Measurements from ENCODE around the gene NPM3. TPM values are rescaled to one million over a fixed set of nuclear protein-coding genes. Genes with fewer than 3 reads are reported as not detected.

Gene NPM3
- total RNA-seq, 1 donor from 2014 or later, result 54.7 TPM

- H3K27me3 Mint-ChIP-seq (ENCODE audit: unreplicated experiment), result peaks cover 3% of the 10 kb centered on the region
- no peak overlapping the region for H3K27ac Mint-ChIP-seq (ENCODE audit: unreplicated experiment)
- H3K4me1 Mint-ChIP-seq (ENCODE audit: unreplicated experiment), result peaks cover 5% of the 10 kb centered on the region
- no peak for TF ChIP-seq CTCF (IDR thresholded peaks at IDR 0.05; ENCODE audit: unreplicated experiment)
- DNase-seq (ENCODE audit: low spot score), result no peak
- no peaks in the 10 kb centered on the region for H3K9me3 Mint-ChIP-seq (ENCODE audit: unreplicated experiment)
- H3K36me3 Mint-ChIP-seq (ENCODE audit: low read depth, unreplicated experiment), result no peaks in the 10 kb centered on the region
- H3K4me3 Mint-ChIP-seq (ENCODE audit: unreplicated experiment), result no peak overlapping the region
Measured at GRCh38 chr10:101759309-101760247, 23.7 kb downstream of the NPM3 start.

- no peak for DNase-seq (ENCODE audit: low spot score)
- H3K4me3 Mint-ChIP-seq (ENCODE audit: unreplicated experiment), result no peak overlapping the region
- H3K27me3 Mint-ChIP-seq (ENCODE audit: unreplicated experiment), result peaks cover 3% of the 10 kb centered on the region
- TF ChIP-seq CTCF (IDR thresholded peaks at IDR 0.05; ENCODE audit: unreplicated experiment), result no peak
- H3K4me1 Mint-ChIP-seq (ENCODE audit: unreplicated experiment), result peaks cover 5% of the 10 kb centered on the region
- H3K9me3 Mint-ChIP-seq (ENCODE audit: unreplicated experiment), result no peaks in the 10 kb centered on the region
- no peak overlapping the region for H3K27ac Mint-ChIP-seq (ENCODE audit: unreplicated experiment)
- H3K36me3 Mint-ChIP-seq (ENCODE audit: low read depth, unreplicated experiment), result no peaks in the 10 kb centered on the region
Measured at GRCh38 chr10:101758858-101759257, 24.4 kb downstream of the NPM3 start.

GRCh38 chr10:101752241-101752640 lies 31.0 kb downstream of the NPM3 start:
- Mint-ChIP-seq H3K4me3 (ENCODE audit: unreplicated experiment) (no peak overlapping the region), H3K27me3 (ENCODE audit: unreplicated experiment) (peaks cover 1% of the 10 kb centered on the region), H3K4me1 (ENCODE audit: unreplicated experiment) (peaks cover 11% of the 10 kb centered on the region), H3K9me3 (ENCODE audit: unreplicated experiment) (no peaks in the 10 kb centered on the region), H3K36me3 (ENCODE audit: low read depth, unreplicated experiment) (no peaks in the 10 kb centered on the region), H3K27ac (ENCODE audit: unreplicated experiment) (no peak overlapping the region)
- DNase-seq (ENCODE audit: low spot score), result no peak
- TF ChIP-seq CTCF (IDR thresholded peaks at IDR 0.05; ENCODE audit: unreplicated experiment), result no peak

- no peak for TF ChIP-seq CTCF (IDR thresholded peaks at IDR 0.05; ENCODE audit: unreplicated experiment)
- peak; percentile 43 for DNase-seq (ENCODE audit: low spot score)
- Mint-ChIP-seq H3K27ac (ENCODE audit: unreplicated experiment) (no peak overlapping the region), H3K4me1 (ENCODE audit: unreplicated experiment) (peaks cover 11% of the 10 kb centered on the region), H3K36me3 (ENCODE audit: low read depth, unreplicated experiment) (no peaks in the 10 kb centered on the region), H3K27me3 (ENCODE audit: unreplicated experiment) (peaks cover 3% of the 10 kb centered on the region), H3K4me3 (ENCODE audit: unreplicated experiment) (no peak overlapping the region), H3K9me3 (ENCODE audit: unreplicated experiment) (no peaks in the 10 kb centered on the region)
Measured at GRCh38 chr10:101749047-101750016, 33.9 kb downstream of the NPM3 start.

Data from endothelial cell (in vitro differentiated cells).